CD4-positive, alpha-beta T cell treated with Interleukin-21 for 1 hour (primary cell): ENCODE results near the gene KDM3A.

Source experiments
- DNase-seq: peaks from one replicate; pipeline ENCODE4 v3.0.0-alpha.2; 2020

Gene KDM3A

DNA sequence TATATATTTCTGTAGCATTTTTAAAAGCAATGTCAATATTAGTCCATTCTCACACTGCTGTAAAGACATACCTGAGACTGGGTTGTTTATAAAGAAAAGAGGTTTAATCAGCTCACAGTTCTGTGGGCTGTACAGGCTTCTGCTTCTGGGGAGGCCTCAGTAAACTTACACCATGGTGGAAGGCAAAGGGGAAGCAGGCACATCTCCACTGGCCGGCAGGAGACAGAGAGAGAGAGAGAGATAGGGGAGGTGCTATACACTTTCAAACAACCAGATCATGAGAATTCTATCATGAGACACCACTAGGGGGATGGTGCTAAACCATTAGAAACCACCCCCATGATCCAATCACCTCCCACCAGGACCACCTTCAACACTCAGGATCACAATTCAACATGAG lies 79.0 kb downstream of the KDM3A start:
- DNase-seq: no peak

GRCh38 chr2:86521922-86522321 lies 80.8 kb downstream of the KDM3A start:
- DNase-seq: no peak

DNA sequence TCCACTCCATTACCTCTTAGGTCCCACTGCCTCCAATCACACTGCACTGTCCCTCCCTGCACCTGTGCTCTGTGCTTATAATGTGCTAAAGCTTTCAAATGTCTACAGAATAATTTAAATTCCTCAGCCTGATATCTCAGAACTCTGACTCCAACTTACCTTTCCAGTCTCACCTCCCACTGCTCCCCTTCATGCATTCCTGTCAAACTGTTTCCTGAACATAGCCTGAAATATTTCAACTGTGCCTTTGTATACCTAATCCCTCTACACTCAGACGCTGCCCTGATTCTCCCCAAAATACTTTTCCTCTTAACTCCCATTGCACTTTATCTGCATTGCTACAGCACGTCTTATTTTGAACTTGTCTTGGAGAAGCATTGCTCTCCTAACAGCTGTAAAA lies 81.5 kb downstream of the KDM3A start:
- DNase-seq: no peak

- DNase-seq: no peak
Observed at GRCh38 chr2:86523491-86523890, 82.3 kb downstream of the KDM3A start.

- DNase-seq: no peak
Observed at GRCh38 chr2:86525421-86526340, 84.5 kb downstream of the KDM3A start.

- DNase-seq: no peak
Observed at GRCh38 chr2:86533589-86533988, 92.4 kb downstream of the KDM3A start.

GRCh38 chr2:86541334-86541733 lies 100.2 kb downstream of the KDM3A start:
- no peak for DNase-seq
